SW 1271 (cell line): ENCODE measurements around the gene SYT9.

Experiments used
- DNase-seq, 2 experiments: peaks; one replicate each; lab custom pipeline; 2025; lab: John Stamatoyannopoulos, UW

SYT9 gene

GRCh38 chr11:7473717-7474116 lies 222.0 kb downstream of the SYT9 start:
- no peak for DNase-seq

DNA sequence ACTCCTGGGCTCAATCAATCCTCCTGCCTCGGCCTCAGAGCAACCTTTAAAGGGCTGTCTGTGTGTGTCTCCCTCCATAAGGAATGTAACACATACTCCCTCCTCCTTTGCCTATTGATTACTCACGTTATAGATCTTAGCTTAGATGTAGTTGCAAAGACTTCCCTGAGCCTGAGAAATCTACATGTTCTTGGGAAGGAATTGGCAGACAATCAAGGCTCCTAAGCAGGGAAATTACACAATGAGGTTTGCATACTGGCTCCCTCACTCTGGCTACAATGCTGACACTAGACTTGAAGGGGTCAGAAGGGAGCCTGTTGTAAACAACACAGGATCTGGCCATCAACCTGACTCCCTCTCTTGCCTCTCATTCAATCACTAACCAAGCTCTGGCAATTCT lies 228.4 kb downstream of the SYT9 start:
- DNase-seq = no peak

DNA sequence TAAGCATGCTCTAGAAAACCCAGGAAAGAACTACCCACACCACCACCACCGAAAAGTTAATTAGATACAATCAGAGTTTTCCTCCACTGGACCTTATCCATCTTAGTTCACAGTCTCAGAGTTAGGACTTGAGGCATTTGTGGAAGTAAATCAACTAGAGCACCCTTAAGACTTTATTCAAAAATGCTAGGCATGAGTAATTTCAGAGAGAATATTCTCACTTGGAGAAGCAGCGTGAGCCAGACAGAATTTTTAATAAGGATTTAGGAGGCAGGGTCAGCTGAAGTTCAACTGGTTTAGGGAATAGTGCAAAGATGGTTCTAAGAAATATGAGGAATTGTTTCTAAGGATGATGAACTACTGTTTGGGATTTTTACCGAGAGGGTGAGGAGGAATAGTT lies 232.4 kb downstream of the SYT9 start:
- DNase-seq = no peak

DNA sequence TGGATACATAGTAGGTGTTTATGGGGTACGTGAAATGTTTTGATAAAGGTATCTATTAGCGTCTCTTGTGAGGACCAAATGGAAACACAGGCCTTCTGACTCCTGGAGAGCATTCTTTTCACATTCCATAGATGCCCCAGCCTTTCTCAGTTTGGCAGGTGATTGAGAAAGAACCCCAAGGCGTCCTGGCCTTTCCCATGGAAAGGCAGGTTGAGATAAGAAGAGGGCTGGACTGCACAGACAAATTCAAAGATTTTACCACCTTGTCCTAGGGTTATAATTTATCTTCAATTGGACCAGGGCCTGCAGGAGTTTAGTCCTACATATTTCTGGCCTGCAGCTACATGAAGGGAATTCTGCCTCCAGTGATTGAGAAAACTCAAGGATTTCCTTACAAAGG lies 232.9 kb downstream of the SYT9 start:
- DNase-seq = no peak

DNA sequence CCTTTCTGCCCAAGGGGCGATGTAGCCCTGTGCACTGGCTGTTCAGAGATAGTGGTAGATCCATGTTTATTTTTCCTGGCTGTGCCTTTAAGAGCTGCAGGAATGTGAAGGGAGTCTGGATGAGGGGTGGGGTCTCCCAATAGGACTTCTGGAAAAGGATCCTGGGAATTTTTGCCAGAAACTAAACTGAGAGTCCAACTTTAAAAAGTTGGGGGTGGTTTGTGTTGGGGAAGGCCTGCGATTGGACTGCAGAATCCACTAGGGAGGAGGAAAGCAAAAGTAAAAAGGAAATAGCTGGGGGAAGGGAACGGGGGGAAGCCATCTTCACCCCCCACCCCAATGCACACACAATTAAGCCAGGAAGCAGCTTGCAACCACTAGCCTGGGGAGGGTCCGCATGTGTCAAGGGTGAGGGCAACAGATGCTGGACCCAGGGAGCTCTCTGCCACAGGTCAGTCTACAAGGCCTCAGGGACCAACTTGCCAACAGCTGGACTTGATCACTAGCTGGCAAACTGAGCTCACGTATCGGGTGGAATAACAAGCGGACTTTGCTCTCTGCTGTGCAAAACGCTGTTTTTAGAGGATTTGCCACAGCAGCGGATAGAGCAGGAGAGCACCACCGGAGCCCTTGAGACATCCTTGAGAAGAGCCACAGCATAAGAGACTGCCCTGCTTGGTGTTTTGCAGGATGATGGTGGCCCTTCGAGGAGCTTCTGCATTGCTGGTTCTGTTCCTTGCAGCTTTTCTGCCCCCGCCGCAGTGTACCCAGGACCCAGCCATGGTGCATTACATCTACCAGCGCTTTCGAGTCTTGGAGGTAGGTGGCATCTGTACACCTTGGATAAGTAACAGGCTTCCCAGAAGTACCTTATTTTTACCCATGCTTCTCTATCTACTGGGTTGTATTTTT lies 233.7 kb downstream of the SYT9 start, which contains the start of gene OLFML1:
Gene OLFML1, plus strand, starts transcription at position 321 of the 912 bp plus-strand sequence. Its CDS starts 370 bp downstream, at position 691.
- DNase-seq = no peak

DNA sequence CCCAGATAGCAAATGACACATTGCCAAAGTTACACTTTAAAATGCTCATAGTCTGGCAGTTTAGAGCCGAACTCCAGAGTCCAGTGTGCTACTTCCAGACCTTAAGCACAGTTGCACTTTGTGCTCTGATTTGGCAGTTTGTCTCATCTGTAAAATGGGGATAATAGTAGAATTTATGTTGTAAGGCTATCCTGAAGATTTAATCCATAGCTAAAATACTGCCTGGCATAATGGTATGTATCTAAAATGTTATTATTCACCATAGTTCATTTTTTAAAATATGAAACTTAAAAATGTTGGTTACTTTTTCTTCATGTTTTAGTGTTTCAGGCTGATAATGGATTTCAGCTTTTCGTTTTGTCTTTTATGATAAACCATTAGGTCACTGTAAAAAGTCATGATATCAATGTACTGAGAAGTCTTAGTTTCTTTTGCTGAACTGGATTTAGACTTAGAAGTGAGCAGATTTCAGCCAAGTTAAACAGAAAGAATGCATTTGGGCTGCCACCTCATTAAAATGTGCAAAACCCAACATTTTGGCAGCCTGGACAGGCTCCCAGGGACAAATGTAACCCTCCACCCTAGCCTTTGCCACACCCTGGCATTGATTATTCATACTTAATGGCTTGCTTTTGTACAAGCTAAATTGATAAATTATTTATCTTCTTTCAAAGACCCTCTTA lies 234.5 kb downstream of the SYT9 start:
- no peak for DNase-seq

DNA sequence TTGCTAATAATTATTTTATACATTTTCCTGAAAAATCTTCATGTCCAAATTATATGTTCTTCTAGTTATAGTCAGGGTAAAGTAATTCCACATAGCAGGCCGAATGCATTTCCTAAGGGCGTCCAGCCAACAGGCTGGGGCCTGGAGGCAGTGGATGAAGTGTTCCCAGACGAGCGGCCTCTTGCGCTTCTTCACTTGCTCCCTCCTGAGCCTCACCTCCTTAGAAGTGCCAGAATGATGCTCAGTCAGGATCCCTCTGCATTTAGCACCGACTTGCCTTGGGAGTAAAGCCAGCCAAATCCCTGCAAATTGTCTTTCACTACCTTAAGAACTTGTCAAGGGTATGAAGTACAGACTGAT lies 235.1 kb downstream of the SYT9 start:
- no peak for DNase-seq

GRCh38 chr11:7487360-7487759 lies 235.7 kb downstream of the SYT9 start:
- DNase-seq = no peak

- DNase-seq = no peak
These were observed 237.0 kb downstream of the SYT9 start for GRCh38 chr11:7488681-7489080.

DNA sequence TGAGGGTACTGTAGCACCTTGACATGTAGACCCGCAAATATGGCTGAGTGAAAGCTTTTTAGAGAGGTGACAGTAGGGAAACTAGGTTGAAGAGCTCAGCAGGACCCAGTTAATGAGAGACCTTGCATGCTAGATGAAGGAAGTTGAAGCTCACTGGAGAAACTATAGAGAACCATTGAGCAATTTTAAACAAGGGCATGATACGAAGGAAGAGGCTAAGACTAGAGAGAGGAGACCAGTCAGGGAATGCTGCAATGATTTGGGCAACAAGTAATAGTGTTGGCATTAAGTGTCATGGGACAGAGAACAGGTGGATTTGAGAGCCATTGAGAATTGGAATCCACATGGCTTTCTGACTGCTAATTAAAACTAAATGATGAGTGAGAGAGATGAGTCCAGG lies 237.7 kb downstream of the SYT9 start:
- no peak for DNase-seq

GRCh38 chr11:7490054-7490453 lies 238.3 kb downstream of the SYT9 start:
- DNase-seq = peak in 1 of 2 experiments; percentile 4

- no peak for DNase-seq
These were observed 238.8 kb downstream of the SYT9 start for GRCh38 chr11:7490535-7490934.

- DNase-seq = no peak
These were observed 240.5 kb downstream of the SYT9 start for GRCh38 chr11:7492253-7492652.

DNA sequence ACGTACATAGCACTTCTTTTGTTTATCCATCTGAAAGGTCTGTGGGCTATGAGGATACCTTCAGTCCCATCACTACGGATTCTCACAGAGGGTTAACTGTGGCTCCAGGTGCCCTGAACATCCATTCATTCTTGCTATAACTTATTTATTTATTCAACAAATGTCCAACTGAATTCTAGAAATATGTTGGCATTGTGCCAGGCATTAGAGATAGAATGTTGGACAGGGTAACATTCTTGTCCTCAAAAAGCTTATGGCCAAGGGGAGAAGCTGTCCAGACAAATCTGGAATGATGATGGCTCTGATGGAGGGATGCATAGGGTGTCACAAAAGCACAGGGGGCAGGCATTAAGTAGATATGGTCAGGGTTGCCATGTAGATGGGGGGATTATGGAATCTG lies 242.0 kb downstream of the SYT9 start:
- no peak for DNase-seq

DNA sequence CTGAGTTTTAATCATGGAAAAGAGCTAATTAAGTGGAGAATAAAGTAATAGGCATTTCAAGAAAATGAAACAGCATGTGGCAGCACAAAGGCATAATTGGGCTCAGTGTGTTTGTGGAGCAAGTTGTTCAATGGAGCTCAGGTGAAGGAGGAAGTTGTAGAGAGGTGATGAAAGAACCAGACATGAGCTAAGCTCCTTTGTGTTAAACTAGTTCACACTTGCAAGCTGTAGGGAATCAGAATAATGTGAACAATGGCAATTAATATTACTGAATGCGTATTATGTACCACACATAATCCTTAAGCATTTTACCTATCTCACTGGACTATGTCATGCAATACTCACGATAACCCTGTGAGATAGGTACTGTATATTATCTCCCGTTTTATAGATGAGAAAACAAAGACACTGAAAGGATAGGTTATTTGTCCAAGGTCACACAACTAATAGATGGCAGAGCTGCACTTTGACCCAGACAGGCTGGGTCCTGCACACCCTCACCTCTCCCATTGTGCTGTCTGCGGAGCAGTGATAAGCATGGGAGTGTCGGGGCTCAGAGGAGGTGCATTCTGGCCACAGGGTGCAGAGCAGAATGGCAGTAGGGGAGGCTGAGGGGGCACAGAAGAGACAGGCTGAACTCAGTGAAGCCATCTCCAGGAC lies 242.5 kb downstream of the SYT9 start:
- no peak for DNase-seq

GRCh38 chr11:7495882-7496551 lies 244.3 kb downstream of the SYT9 start:
- DNase-seq = no peak

GRCh38 chr11:7498193-7498592 lies 246.5 kb downstream of the SYT9 start:
- DNase-seq = no peak

DNA sequence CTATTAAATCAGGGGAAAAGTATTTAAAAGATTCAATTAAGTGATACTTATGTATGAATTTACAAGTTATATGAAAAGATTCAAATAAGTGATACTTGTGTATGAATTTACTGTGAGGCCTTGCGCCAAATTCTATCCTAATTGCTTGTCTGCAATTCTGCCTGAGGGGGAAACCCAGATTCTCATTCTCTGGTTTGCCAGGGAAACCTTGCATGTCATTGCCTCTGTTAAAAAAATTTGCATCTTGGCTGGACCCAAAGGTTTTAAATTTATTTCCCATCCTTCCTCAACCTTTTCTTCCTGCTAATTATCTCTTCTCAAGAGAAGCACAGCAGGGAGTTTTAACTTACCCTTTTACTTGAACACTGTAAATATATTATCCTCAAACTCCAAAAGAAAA lies 247.4 kb downstream of the SYT9 start:
- DNase-seq = no peak

- DNase-seq = no peak
These were observed 248.5 kb downstream of the SYT9 start for GRCh38 chr11:7500251-7500650.

GRCh38 chr11:7501251-7501650 lies 249.5 kb downstream of the SYT9 start:
- no peak for DNase-seq

GRCh38 chr11:7501894-7502293 lies 250.2 kb downstream of the SYT9 start:
- DNase-seq = no peak

- no peak for DNase-seq
These were observed 254.5 kb downstream of the SYT9 start for GRCh38 chr11:7506243-7506642.
